HFFc6 (cell line): Measurements from ENCODE around the gene SHANK2. TPM values are rescaled to one million over a fixed set of nuclear protein-coding genes. Genes with fewer than 3 reads are reported as not detected.
A peak's percentile ranks its signal among the peaks of the same experiment; 100 is the strongest.

Source experiments
- DNase-seq: peaks from one replicate; pipeline ENCODE4 v3.0.0-alpha.2; 2018
- H3K27ac Mint-ChIP-seq: 2 replicates; pipeline ENCODE4 v1.8.0; 2020; ENCODE audit warnings: mild to moderate bottlenecking, mixed read lengths
- H3K27me3 Mint-ChIP-seq: 2 replicates; pipeline ENCODE4 v1.8.0; 2021; ENCODE audit warnings: mild to moderate bottlenecking, moderate library complexity, mixed read lengths; ENCODE audit not compliant: insufficient read depth
- H3K36me3 Mint-ChIP-seq: 2 replicates; pipeline ENCODE4 v1.8.0; 2021; ENCODE audit warnings: low read depth, mixed read lengths
- H3K4me1 Mint-ChIP-seq: 2 replicates; pipeline ENCODE4 v1.8.0; 2020; ENCODE audit warnings: low read depth, mixed read lengths
- H3K4me3 Mint-ChIP-seq: 2 replicates; pipeline ENCODE4 v1.8.0; 2020; ENCODE audit warnings: mild to moderate bottlenecking, moderate library complexity, mixed read lengths
- H3K9me3 Mint-ChIP-seq: 2 replicates; pipeline ENCODE4 v1.8.0; 2020; ENCODE audit warnings: mild to moderate bottlenecking, mixed read lengths
- CTCF ChIP-seq: fragments of 200-600 bp; sonication (generic); IDR thresholded peaks from 2 replicates; pipeline ENCODE4 v1.5.0; 2021; ENCODE audit warnings: antibody characterized with exemption, mild to moderate bottlenecking
- total RNA-seq, 6 experiments: library from RNA; stranded (reverse); fragmentation: NEBNext Ultra II Directional; extraction: Animal tissue kit (Norgen Biotek cat#: 25700); gene quantifications; 2 replicates in 1 of 6; 3 replicates in 5 of 6; pipeline ENCODE4 v1.2.3, GENCODE V29; 2021

The SHANK2 gene
- total RNA-seq, 6 experiments from 2014 or later, result 0.77 to 2.0 (median 1.0) TPM

- H3K4me1 Mint-ChIP-seq, result no peaks in the 10 kb centered on the region; the same call in 1 of the 2 replicates
- H3K36me3 Mint-ChIP-seq, result no peaks in the 10 kb centered on the region
- H3K4me3 Mint-ChIP-seq, result no peak overlapping the region
- TF ChIP-seq CTCF, result no peak
- no peak for DNase-seq
- H3K9me3 Mint-ChIP-seq, result 0 out of 2 replicates have a peak, but pooled peaks cover 4% of the 10 kb centered on the region
- peaks cover 28% of the 10 kb centered on the region for H3K27me3 Mint-ChIP-seq
- H3K27ac Mint-ChIP-seq, result no peak overlapping the region
Observed at GRCh38 chr11:71279916-71280645, 27.7 kb upstream of the SHANK2 start.

DNA sequence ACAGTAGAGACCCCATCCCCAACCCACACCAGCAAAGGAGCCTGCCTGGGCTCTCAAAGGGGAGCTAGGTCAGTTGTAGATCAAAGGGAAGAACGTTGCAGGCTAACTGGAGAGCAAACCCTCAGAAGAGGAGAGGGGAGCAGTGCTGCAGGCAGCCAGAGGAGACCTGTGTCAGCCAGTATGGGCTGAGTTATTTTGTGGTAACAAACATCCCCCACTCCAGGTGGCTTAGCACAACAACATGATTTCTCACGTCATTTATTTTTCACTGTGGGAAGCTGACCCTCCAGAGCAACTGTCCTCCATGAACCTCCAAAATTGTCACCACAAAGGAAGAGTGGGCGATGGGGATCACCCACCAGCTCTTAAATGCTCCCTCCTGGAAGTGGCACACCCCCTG, 19.8 kb upstream of the SHANK2 start:
- Mint-ChIP-seq H3K4me1 (peaks cover 14% of the 10 kb centered on the region), H3K9me3 (peaks cover 26% of the 10 kb centered on the region), H3K4me3 (no peak overlapping the region), H3K36me3 (peaks cover 17% of the 10 kb centered on the region), H3K27ac (no peak overlapping the region), H3K27me3 (peaks cover 16% of the 10 kb centered on the region)
- DNase-seq, result no peak
- no peak for TF ChIP-seq CTCF

DNA sequence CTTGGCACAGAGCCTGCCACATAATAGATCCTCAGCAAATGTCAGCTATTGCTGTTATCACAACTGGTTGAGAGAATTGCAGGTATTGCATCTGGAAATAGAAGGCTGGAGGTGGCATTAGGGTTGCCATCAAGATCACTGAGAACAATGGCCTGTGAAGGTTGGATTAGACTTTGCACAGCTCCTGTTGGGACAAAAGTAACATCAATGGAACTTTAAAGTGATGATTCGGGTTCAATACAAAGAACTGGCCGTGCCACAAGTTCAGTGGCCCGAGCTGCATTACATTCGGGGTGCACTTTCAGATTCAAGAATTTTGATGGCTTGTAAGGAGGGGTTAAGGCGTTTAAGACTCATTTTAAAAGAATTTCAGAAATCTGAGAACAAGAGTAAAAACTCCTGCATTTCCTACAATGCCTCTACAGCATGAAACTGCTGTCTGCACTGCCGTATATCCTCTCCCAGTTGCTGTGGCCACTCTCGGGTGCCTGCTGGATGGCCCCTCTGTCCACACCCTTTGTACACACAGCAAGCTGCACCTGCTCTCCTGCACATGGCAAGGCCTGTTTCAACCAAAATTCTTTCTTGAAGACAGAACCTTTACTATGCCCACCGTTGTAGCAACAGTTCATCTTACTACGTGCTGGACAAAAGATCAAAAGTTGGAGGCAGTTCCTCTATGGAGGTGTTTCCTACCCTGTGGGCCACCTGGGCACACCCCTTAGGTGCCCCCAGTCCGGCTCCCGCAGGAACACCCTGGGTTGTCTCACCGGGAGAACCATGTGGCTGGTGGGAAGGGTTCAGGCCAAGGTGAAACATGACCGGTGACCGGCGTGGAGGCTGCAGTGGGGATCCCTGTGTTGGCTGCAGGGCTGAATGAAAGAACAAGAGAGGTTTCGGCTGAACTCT, 17.5 kb upstream of the SHANK2 start:
- H3K27me3 Mint-ChIP-seq, result peaks cover 23% of the 10 kb centered on the region
- H3K36me3 Mint-ChIP-seq, result peaks cover 17% of the 10 kb centered on the region
- peak overlapping the region; percentile 34; the same call in 1 of the 2 replicates for H3K27ac Mint-ChIP-seq
- peaks cover 14% of the 10 kb centered on the region for H3K4me1 Mint-ChIP-seq
- no peak for TF ChIP-seq CTCF
- H3K9me3 Mint-ChIP-seq, result peaks cover 25% of the 10 kb centered on the region
- no peak for DNase-seq
- peak overlapping the region; percentile 22; the same call in 1 of the 2 replicates for H3K4me3 Mint-ChIP-seq

DNA sequence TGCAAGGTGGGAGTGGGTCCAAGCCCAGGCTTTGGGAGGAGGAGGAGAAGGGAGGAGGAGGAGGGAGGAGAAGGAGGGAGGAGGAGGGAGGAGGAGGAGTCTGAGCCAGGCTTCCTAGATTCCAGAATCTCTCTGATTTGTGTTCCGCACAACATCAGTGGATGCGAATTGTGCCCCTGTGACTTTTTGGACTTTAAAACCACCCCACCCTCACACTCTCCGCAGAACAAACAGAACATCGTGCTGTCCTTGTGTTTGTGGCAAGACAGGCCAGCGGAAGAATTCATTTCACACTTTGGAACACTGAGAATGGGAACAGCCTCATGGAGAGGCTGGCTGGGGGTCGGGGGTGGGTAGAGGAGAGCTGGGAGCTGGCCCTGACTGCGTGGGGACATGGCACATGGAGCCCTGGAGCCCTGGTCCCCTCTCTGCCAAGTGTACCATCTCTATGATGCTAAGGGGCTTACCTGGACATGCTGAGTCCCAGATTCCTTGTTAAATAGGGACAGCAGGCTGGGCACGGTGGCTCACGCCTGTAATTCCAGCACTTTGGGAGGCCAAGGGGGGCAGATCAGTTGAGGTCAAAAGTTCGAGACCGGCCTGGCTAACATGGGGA, 16.4 kb upstream of the SHANK2 start:
- Mint-ChIP-seq H3K4me1 (peaks cover 14% of the 10 kb centered on the region), H3K27me3 (peaks cover 19% of the 10 kb centered on the region), H3K36me3 (peaks cover 11% of the 10 kb centered on the region), H3K9me3 (peaks cover 14% of the 10 kb centered on the region), H3K27ac (no peak overlapping the region), H3K4me3 (no peak overlapping the region)
- TF ChIP-seq CTCF, result no peak
- no peak for DNase-seq

GRCh38 chr11:71267807-71268421, 15.5 kb upstream of the SHANK2 start:
- no peak for DNase-seq
- H3K4me1 Mint-ChIP-seq, result peaks cover 21% of the 10 kb centered on the region
- peaks cover 2% of the 10 kb centered on the region; the same call in 1 of the 2 replicates for H3K36me3 Mint-ChIP-seq
- H3K4me3 Mint-ChIP-seq, result no peak overlapping the region
- no peak overlapping the region for H3K27ac Mint-ChIP-seq
- H3K27me3 Mint-ChIP-seq, result peaks cover 22% of the 10 kb centered on the region
- peaks cover 5% of the 10 kb centered on the region for H3K9me3 Mint-ChIP-seq
- no peak for TF ChIP-seq CTCF
